Small intestine (tissue), 7 donors: ENCODE data around the gene DHRS2. TPM values are rescaled to one million over a fixed set of nuclear protein-coding genes. Genes with fewer than 3 reads are reported as not detected.

ENCODE experiments used
- DNase-seq, 2 donors: peaks; one replicate each; pipeline versions ENCODE4 v3.0.0 to v3.0.0-alpha.2; 2013
- FAIRE-seq: peaks from 2 replicates; lab custom pipeline; 2012; peaks lifted over from hg19 to GRCh38; lab: Jason Lieb, UNC
- H3K27ac ChIP-seq, 3 donors: one replicate each; pipeline ENCODE4 v1.5.1; 2013; ENCODE audit warnings: low read length in 2 of 3, mild to moderate bottlenecking in 2 of 3, control low read depth in 1 of 3, inconsistent platforms in 1 of 3, low read depth in 1 of 3, moderate library complexity in 1 of 3
- H3K27me3 ChIP-seq, 3 donors: one replicate each; pipeline ENCODE4 v1.6.1; 2013; ENCODE audit warnings: low read length in 3 of 3, inconsistent platforms in 1 of 3; ENCODE audit not compliant: control insufficient read depth in 3 of 3, insufficient read depth in 3 of 3
- H3K36me3 ChIP-seq, 3 donors: one replicate each; pipeline ENCODE4 v1.6.1; 2013; ENCODE audit warnings: low read length in 3 of 3, inconsistent platforms in 1 of 3, low read depth in 1 of 3, mild to moderate bottlenecking in 1 of 3, moderate library complexity in 1 of 3; ENCODE audit not compliant: control insufficient read depth in 3 of 3, insufficient read depth in 2 of 3
- H3K4me1 ChIP-seq, 3 donors: one replicate each; pipeline ENCODE4 v1.6.1; 2013; ENCODE audit warnings: low read length in 2 of 3, inconsistent platforms in 1 of 3, low read depth in 1 of 3, mild to moderate bottlenecking in 1 of 3, moderate library complexity in 1 of 3; ENCODE audit not compliant: control insufficient read depth in 3 of 3, insufficient read depth in 2 of 3
- H3K4me3 ChIP-seq, 3 donors: one replicate each; pipeline ENCODE4 v1.5.1; 2013; ENCODE audit warnings: low read length in 3 of 3, control low read depth in 1 of 3, inconsistent platforms in 1 of 3, low read depth in 1 of 3, mild to moderate bottlenecking in 1 of 3, moderate library complexity in 1 of 3
- H3K9me3 ChIP-seq, 2 donors: one replicate each; pipeline ENCODE4 v1.6.1; 2013; ENCODE audit warnings: low read depth in 1 of 2, low read length in 1 of 2; ENCODE audit not compliant: control insufficient read depth in 2 of 2, insufficient read depth in 1 of 2
- WGBS, 3 donors: extraction: QIAGEN DNeasy Blood & Tissue Kit; methylation state at CpG; one replicate each; pipeline ENCODE4 v1.1.7; 2013; 5-methylcytosine and 5-hydroxymethylcytosine counted together
- polyA plus RNA-seq, 4 donors: library from polyadenylated mRNA; stranded (reverse) in 3 of 4; unstranded in 1 of 4; fragments of 200-250 nt in 3 of 4; fragments of 120-200 nt in 1 of 4; gene quantifications; one replicate each; pipeline versions ENCODE4 v1.2.1 to v1.2.3, GENCODE V29; 2013
- donor health status: healthy with polysubstance abuse.
- donor health status: control.
- donor health status: control.
- donor health status: Bipolar disorder and iron deficiency.
- donor health status: healthy.

The DHRS2 gene
- polyA plus RNA-seq, 4 donors: 0.81 to 1.1 TPM; not detected in 2

DNA sequence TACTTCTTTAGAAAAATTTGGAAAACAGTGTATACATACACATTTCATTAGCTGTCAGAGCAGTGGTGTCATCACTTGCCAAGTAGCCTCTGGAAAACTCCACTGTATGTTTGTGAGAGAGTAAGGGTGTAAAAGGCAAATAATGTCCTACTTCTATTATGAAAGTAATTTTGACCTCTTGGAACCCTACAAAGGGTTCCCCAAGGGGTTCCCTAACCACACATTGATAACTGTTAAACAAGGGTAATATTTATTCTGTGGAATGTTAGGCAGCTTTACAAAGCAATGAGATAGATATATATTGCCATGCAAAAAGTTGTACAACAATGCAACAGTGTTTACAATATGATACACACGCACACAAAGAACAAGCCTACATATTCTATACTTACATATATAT lies 18.6 kb upstream of the DHRS2 start:
- Histone ChIP-seq H3K36me3 (no peaks in the 10 kb centered on the region), H3K27me3 (no peaks in the 10 kb centered on the region), H3K4me3 (no peak overlapping the region), H3K4me1 (peaks cover 0 to 23% (median 0%) of the 10 kb centered on the region in 3 donors), H3K27ac (no peak overlapping the region), H3K9me3 (no peaks in the 10 kb centered on the region)
- WGBS, 3 donors: 86 to 88% (median 86%) methylated on average over 1 of the region's 1 CpG
- DNase-seq (no peak), FAIRE-seq (no peak)

GRCh38 chr14:23618415-23618988 lies 17.7 kb upstream of the DHRS2 start:
- H3K9me3 ChIP-seq: no peaks in the 10 kb centered on the region
- H3K4me1 ChIP-seq: peaks cover 0 to 14% (median 0%) of the 10 kb centered on the region in 3 donors
- FAIRE-seq (no peak), DNase-seq (peak in 1 of 2 donors; percentile 62)
- no peaks in the 10 kb centered on the region for H3K27me3 ChIP-seq
- no peaks in the 10 kb centered on the region for H3K36me3 ChIP-seq
- H3K4me3 ChIP-seq: no peak overlapping the region
- WGBS, 3 donors: 70 to 87% (median 87%) methylated on average over 2 of the region's 2 CpGs
- no peak overlapping the region for H3K27ac ChIP-seq

- 65 to 88% (median 81%) methylated on average over 3 of the region's 3 CpGs for WGBS, 3 donors
Measured at GRCh38 chr14:23620177-23620702, 15.9 kb upstream of the DHRS2 start.

GRCh38 chr14:23621204-23621931 lies 14.8 kb upstream of the DHRS2 start:
- H3K4me1 ChIP-seq: peaks cover 0 to 4% (median 0%) of the 10 kb centered on the region in 3 donors
- H3K4me3 ChIP-seq: no peak overlapping the region
- WGBS, 3 donors: 25 to 61% (median 34%) methylated on average over 6 of the region's 6 CpGs
- H3K27me3 ChIP-seq: peaks cover 0 to 3% (median 0%) of the 10 kb centered on the region in 3 donors
- peaks cover 0 to 9% of the 10 kb centered on the region in 2 donors for H3K9me3 ChIP-seq
- no peaks in the 10 kb centered on the region for H3K36me3 ChIP-seq
- DNase-seq (peak in 1 of 2 donors; percentile 30), FAIRE-seq (no peak)
- no peak overlapping the region for H3K27ac ChIP-seq

More at GRCh38 chr14:23620177-23620702, 15.9 kb upstream of the DHRS2 start:
- FAIRE-seq (no peak), DNase-seq (no peak)
- Histone ChIP-seq H3K36me3 (no peaks in the 10 kb centered on the region), H3K27ac (no peak overlapping the region), H3K4me3 (no peak overlapping the region), H3K27me3 (peaks cover 0 to 3% (median 0%) of the 10 kb centered on the region in 3 donors), H3K9me3 (peaks cover 0 to 9% of the 10 kb centered on the region in 2 donors), H3K4me1 (peaks cover 0 to 4% (median 0%) of the 10 kb centered on the region in 3 donors)

GRCh38 chr14:23621932-23622730 lies 14.0 kb upstream of the DHRS2 start:
- Histone ChIP-seq H3K4me3 (no peak overlapping the region), H3K36me3 (no peaks in the 10 kb centered on the region), H3K9me3 (peaks cover 0 to 9% of the 10 kb centered on the region in 2 donors), H3K27ac (no peak overlapping the region), H3K27me3 (peaks cover 0 to 3% (median 0%) of the 10 kb centered on the region in 3 donors), H3K4me1 (peaks cover 0 to 4% (median 0%) of the 10 kb centered on the region in 3 donors)
- FAIRE-seq (no peak), DNase-seq (no peak)
- WGBS, 3 donors: 72 to 81% (median 73%) methylated on average over 4 of the region's 4 CpGs

- WGBS, 3 donors: 87 to 90% (median 89%) methylated on average over 4 of the region's 4 CpGs
- H3K27me3 ChIP-seq: peaks cover 0 to 3% (median 0%) of the 10 kb centered on the region in 3 donors
- no peak for FAIRE-seq
- H3K27ac ChIP-seq: no peak overlapping the region
- H3K4me1 ChIP-seq: peaks cover 0 to 4% (median 0%) of the 10 kb centered on the region in 3 donors
- no peak for DNase-seq
- H3K4me3 ChIP-seq: no peak overlapping the region
- peaks cover 0 to 9% of the 10 kb centered on the region in 2 donors for H3K9me3 ChIP-seq
- no peaks in the 10 kb centered on the region for H3K36me3 ChIP-seq
Measured at GRCh38 chr14:23622990-23623389, 13.2 kb upstream of the DHRS2 start.

- peaks cover 0 to 4% (median 0%) of the 10 kb centered on the region in 3 donors for H3K4me1 ChIP-seq
- H3K36me3 ChIP-seq: no peaks in the 10 kb centered on the region
- no peak overlapping the region for H3K27ac ChIP-seq
- H3K9me3 ChIP-seq: peaks cover 0 to 9% of the 10 kb centered on the region in 2 donors
- H3K27me3 ChIP-seq: peaks cover 0 to 3% (median 0%) of the 10 kb centered on the region in 3 donors
- no peak overlapping the region for H3K4me3 ChIP-seq
- no peak for DNase-seq
- FAIRE-seq: no peak
Measured at GRCh38 chr14:23623962-23624361, 12.2 kb upstream of the DHRS2 start.

GRCh38 chr14:23624830-23625404 lies 11.2 kb upstream of the DHRS2 start:
- no peak overlapping the region for H3K27ac ChIP-seq
- FAIRE-seq: no peak

More at GRCh38 chr14:23624830-23625404, 11.2 kb upstream of the DHRS2 start:
- Histone ChIP-seq H3K36me3 (no peaks in the 10 kb centered on the region), H3K4me1 (no peaks in the 10 kb centered on the region), H3K27me3 (peaks cover 0 to 3% (median 0%) of the 10 kb centered on the region in 3 donors), H3K9me3 (peaks cover 0 to 9% of the 10 kb centered on the region in 2 donors), H3K4me3 (no peak overlapping the region)
- WGBS, 3 donors: 90 to 95% (median 95%) methylated on average over 3 of the region's 3 CpGs
- no peak for DNase-seq
